ENCODE results near the gene PLCD3.

DNA sequence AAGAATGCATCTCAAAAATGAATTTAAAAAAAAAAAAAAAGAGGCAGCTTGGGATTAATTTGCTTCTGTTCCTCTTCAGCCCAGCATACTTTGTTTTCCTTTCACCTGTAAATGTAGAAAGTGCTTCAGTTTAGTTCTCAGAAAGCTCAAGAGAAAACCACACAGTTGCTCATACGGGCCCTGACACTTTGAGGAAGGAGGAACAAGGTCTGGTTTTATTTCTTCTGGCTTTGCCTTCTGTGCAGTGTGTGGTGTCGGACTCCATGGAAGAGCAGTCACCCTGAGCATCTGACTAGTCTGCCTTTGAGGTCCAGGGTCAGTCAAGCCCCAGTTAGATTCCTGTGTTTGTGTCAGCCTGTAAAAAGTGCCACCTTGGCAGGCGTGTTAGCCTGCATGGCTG lies 43.6 kb downstream of the PLCD3 start:
- TF ChIP-seq, protein P1, sequence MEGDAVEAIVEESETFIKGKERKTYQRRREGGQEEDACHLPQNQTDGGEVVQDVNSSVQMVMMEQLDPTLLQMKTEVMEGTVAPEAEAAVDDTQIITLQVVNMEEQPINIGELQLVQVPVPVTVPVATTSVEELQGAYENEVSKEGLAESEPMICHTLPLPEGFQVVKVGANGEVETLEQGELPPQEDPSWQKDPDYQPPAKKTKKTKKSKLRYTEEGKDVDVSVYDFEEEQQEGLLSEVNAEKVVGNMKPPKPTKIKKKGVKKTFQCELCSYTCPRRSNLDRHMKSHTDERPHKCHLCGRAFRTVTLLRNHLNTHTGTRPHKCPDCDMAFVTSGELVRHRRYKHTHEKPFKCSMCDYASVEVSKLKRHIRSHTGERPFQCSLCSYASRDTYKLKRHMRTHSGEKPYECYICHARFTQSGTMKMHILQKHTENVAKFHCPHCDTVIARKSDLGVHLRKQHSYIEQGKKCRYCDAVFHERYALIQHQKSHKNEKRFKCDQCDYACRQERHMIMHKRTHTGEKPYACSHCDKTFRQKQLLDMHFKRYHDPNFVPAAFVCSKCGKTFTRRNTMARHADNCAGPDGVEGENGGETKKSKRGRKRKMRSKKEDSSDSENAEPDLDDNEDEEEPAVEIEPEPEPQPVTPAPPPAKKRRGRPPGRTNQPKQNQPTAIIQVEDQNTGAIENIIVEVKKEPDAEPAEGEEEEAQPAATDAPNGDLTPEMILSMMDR (IDR thresholded peaks at IDR 0.05; ENCODE audit: insufficient read depth, low read length), result no peak
- TF ChIP-seq REST (IDR thresholded peaks at IDR 0.05; ENCODE audit: insufficient replicate concordance, low read depth), result no peak
